NCI-H1105 (cell line): ENCODE results near the gene PAGE3.

Experiments used
- DNase-seq: peaks from one replicate; lab custom pipeline; 2025; lab: John Stamatoyannopoulos, UW

PAGE3 gene, protein sequence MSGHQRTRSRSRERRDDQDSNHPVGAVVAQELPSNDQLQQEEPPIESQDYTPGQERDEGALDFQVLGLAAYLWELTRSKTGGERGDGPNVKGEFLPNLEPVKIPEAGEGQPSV

GRCh38 chrX:55264816-55265215 is at the start of gene PAGE3:
PAGE3 (minus strand) TSS chrX:55264916; CDS start chrX:55263903, 1,013 bp downstream.
- no peak for DNase-seq

- no peak for DNase-seq
These were observed 47.9 kb upstream of the PAGE3 start for GRCh38 chrX:55312655-55313054.

GRCh38 chrX:55290963-55291362 is 26.2 kb upstream of the PAGE3 start:
- no peak for DNase-seq

GRCh38 chrX:55279832-55280231 is 15.1 kb upstream of the PAGE3 start:
- no peak for DNase-seq

DNA sequence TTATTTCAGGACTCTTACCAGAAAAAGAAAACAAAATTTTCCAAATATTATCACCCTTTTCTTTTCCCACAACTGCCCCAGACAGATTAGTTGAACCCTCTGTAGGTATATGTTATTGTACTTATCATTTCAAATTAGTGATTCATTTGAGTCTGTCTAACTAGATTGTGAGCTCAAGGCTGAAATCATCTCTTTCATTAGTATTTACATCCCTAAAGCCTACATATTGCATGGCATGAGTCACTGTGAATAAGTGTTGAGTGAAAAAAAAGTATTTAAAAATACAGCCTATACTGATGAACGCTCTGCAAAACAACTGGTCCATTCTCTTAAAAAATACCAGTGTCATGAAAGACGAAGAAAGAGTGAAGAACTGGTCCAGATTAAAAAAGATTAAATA is 3.9 kb downstream of the PAGE3 start:
- no peak for DNase-seq

DNA sequence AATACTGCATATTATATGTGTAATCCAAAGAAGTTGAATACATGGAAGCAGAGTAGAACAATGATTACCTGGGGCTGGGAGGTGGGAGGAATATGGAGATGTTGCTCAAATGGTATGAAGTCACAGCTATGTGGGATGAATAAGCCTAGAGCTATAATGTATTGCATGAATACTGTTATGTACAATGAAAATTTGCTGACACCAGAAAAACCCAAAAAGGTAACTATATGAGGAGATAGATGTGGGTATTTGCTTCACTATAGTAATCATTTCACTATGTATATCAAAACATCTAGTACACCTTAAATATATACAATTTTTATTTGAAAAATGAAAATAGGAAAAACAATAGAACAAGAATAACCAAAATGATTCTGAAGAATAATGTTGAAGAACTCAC is 11.2 kb downstream of the PAGE3 start:
- no peak for DNase-seq

- DNase-seq = no peak
These were observed 23.9 kb downstream of the PAGE3 start for GRCh38 chrX:55240788-55241340.

- DNase-seq = no peak
These were observed 44.5 kb downstream of the PAGE3 start, which contains the start of gene PAGE5 for GRCh38 chrX:55220119-55220794. PAGE5 (plus strand) TSS chrX:55220346; CDS start chrX:55221383, 1,037 bp downstream.

DNA sequence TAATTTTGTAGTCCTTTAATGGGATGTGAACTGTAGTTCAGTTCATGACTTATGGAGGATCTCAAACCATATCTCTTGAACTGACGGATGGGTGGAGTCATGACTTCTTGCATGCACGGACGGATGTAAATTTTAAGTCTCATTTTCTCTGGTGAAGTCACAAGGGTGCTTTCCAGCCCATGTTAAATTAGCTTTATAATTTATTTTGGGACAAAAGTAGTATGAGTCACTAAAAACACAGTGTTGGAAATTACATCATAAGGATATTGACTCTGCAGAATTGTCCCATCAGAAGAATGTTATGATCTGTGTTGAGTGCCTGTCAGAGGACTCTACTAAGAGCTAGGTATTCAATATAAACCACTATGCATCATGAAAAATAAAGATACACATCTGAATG is 51.3 kb downstream of the PAGE3 start:
- DNase-seq = no peak

DNA sequence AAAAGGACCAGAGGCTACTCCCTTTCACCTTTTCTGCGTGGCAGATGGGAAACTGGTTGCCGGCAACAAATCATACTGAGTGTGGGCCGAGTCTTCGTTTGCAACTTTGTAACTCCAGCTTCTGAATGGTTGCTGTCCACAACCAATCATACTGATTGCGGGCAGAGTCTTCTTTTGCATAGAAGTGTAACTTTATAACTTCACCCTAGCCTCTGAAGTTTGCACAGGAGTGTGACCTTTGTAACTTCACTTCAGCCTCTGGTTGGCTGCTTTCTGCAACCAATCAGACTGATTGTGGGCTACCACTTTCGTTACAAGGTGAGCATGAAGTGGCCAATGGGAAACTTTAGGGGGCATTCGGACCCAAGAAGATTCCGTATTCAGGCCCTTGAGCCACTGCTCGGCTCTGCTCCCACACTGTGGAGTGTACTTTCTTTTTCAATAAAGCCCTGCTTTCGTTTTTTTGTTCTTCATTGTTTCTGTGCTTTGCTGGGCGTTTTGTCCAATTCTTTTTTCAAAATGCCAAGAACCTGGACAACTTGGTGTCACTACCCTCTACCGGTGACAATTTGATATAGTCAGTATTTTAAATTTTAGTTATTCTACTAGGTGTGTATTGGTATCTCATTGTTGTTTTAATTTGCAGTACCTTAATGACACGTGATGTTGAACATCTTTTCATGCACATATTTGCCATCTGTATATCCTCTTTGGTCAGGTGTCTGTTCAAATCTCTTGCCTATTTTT is 53.6 kb downstream of the PAGE3 start:
- DNase-seq = no peak
